HCT116 (cell line): ENCODE results near the gene RIMBP2. TPM values are rescaled to one million over a fixed set of nuclear protein-coding genes. Genes with fewer than 3 reads are reported as not detected.

Source experiments
- ATAC-seq: fragments of 200-7000 bp; cut with Tn5 transposase; 2 replicates; pipeline ENCODE4 v1.9.1; 2020; ENCODE audit warnings: mild to moderate bottlenecking, moderate library complexity
- BruUV-seq: library from RNA; stranded (reverse); fragments of 400-500 nt; replicated peaks from 2 replicates; lab custom pipeline; 2021; lab: Mats Ljungman, UMichigan
- CTCF ChIA-PET: fragments of 300-600 bp; sonication (Branson Sonifier 250); formaldehyde crosslinking; loops from one replicate; lab custom pipeline; 2021; ENCODE audit warnings: antibody characterized with exemption; lab: Charles Lee
- POLR2A ChIA-PET: fragments of 300-600, 350-600 bp; sonication (Branson Sonifier 250); formaldehyde crosslinking; loops from one replicate; lab custom pipeline; 2021; ENCODE audit warnings: antibody characterized with exemption; lab: Charles Lee
- RAD21 ChIA-PET, 2 experiments: fragments of 300-600 bp; sonication (Branson Sonifier 250); formaldehyde crosslinking; loops; one replicate each; lab custom pipeline; 2023; ENCODE audit warnings: low total read pairs in 2 of 2; ENCODE audit not compliant: uncharacterized antibody in 2 of 2, unreplicated experiment in 2 of 2, low non-redundant PET in 1 of 2; lab: Charles Lee
- DNase-seq: peaks from one replicate; pipeline ENCODE4 v3.0.0-alpha.2; 2010; ENCODE audit warnings: low read depth, low spot score
- H2AFZ ChIP-seq: fragments of 200-600 bp; shearing (Covaris generic), sonication (generic); 2 replicates; pipeline ENCODE4 v1.6.1; 2017; ENCODE audit warnings: low read depth, mixed run types, mixed read lengths, antibody characterized with exemption, low read length; ENCODE audit not compliant: poor library complexity, severe bottlenecking
- H3K27ac ChIP-seq: 2 replicates; pipeline ENCODE4 v1.5.1; 2012; ENCODE audit warnings: low read depth, low read length
- H3K27me3 ChIP-seq: fragments of 200-600 bp; sonication (generic); 2 replicates; pipeline ENCODE4 v1.6.1; 2016; ENCODE audit warnings: mixed run types, low read length, mixed read lengths; ENCODE audit not compliant: insufficient read depth
- H3K36me3 ChIP-seq, 2 experiments: fragments of 200-500 bp in 1 of 2; fragments of 200-600 bp in 1 of 2; sonication (Bioruptor generic) in 1 of 2; sonication (generic) in 1 of 2; 2 replicates each; pipeline versions ENCODE4 v1.5.1 to v1.6.1; 2014 to 2016; ENCODE audit warnings: low read length in 2 of 2, inconsistent platforms in 1 of 2, mixed read lengths in 1 of 2, mixed run types in 1 of 2; ENCODE audit not compliant: insufficient read depth in 2 of 2, control insufficient read depth in 1 of 2
- H3K4me1 ChIP-seq, 2 experiments: fragments of 200-600 bp in 1 of 2; sonication (generic) in 1 of 2; 2 replicates each; pipeline versions ENCODE4 v1.5.1 to v1.6.1; 2012 to 2017; ENCODE audit warnings: low read length in 2 of 2, inconsistent platforms in 1 of 2, mild to moderate bottlenecking in 1 of 2, mixed read lengths in 1 of 2, mixed run types in 1 of 2, moderate library complexity in 1 of 2; ENCODE audit not compliant: insufficient read depth in 2 of 2, control insufficient read depth in 1 of 2
- H3K4me2 ChIP-seq: fragments of 200-600 bp; sonication (generic); 2 replicates; pipeline ENCODE4 v1.6.1; 2017; ENCODE audit warnings: mixed run types, low read length, mixed read lengths
- H3K4me3 ChIP-seq, 2 experiments: fragments of 200-600 bp in 1 of 2; sonication (generic) in 1 of 2; replicated peaks in 1 of 2; 2 replicates each; pipeline ENCODE4 v1.5.1; 2011 to 2016; ENCODE audit warnings: low read length in 2 of 2, control low read depth in 1 of 2, low read depth in 1 of 2, mild to moderate bottlenecking in 1 of 2, mixed read lengths in 1 of 2, mixed run types in 1 of 2
- H3K79me2 ChIP-seq: fragments of 200-600 bp; sonication (generic); 2 replicates; pipeline ENCODE4 v1.6.1; 2017; ENCODE audit warnings: mild to moderate bottlenecking, mixed run types, low read length, moderate library complexity, mixed read lengths; ENCODE audit not compliant: insufficient read depth
- H3K9ac ChIP-seq: fragments of 200-600 bp; sonication (generic); 2 replicates; pipeline ENCODE4 v1.6.1; 2016; ENCODE audit warnings: low read length, mixed read lengths
- H3K9me2 ChIP-seq: fragments of 200-600 bp; sonication (generic), shearing (Covaris generic); 2 replicates; pipeline ENCODE4 v1.6.1; 2017; ENCODE audit warnings: mixed run types, mild to moderate bottlenecking, moderate library complexity; ENCODE audit not compliant: insufficient read depth
- H3K9me3 ChIP-seq, 2 experiments: fragments of 200-500 bp in 1 of 2; fragments of 200-600 bp in 1 of 2; sonication (Bioruptor generic) in 1 of 2; sonication (generic) in 1 of 2; 2 replicates each; pipeline ENCODE4 v1.6.1; 2014 to 2017; ENCODE audit warnings: low read length in 2 of 2, mixed read lengths in 2 of 2, inconsistent platforms in 1 of 2, low read depth in 1 of 2, mild to moderate bottlenecking in 1 of 2, mixed run types in 1 of 2, moderate library complexity in 1 of 2; ENCODE audit not compliant: control insufficient read depth in 1 of 2, insufficient read depth in 1 of 2
- H4K20me1 ChIP-seq: fragments of 200-600 bp; sonication (generic), shearing (Covaris generic); 2 replicates; pipeline ENCODE4 v1.6.1; 2017; ENCODE audit warnings: mixed run types, mild to moderate bottlenecking, moderate library complexity; ENCODE audit not compliant: insufficient read depth
- CEBPB ChIP-seq: IDR thresholded peaks from 2 replicates; pipeline ENCODE4 v1.6.1; 2012; ENCODE audit warnings: low read depth
- EGR1 ChIP-seq: IDR thresholded peaks from 2 replicates; pipeline ENCODE4 v1.6.1; 2012; ENCODE audit warnings: low read depth
- ELF1 ChIP-seq: IDR thresholded peaks from 2 replicates; pipeline ENCODE4 v1.6.1; 2012; ENCODE audit warnings: low read depth, borderline replicate concordance
- EZH2 ChIP-seq: fragments of 200-600 bp; sonication (generic); IDR thresholded peaks from 2 replicates; pipeline ENCODE4 v1.6.1; 2017; ENCODE audit warnings: antibody characterized with exemption, mixed run types
- EZH2phosphoT487 ChIP-seq: fragments of 200-600 bp; IDR thresholded peaks from 2 replicates; pipeline ENCODE4 v1.6.1; 2018; ENCODE audit warnings: antibody characterized with exemption, borderline replicate concordance
- FOSL1 ChIP-seq: IDR thresholded peaks from 2 replicates; pipeline ENCODE4 v1.6.1; 2012; ENCODE audit warnings: low read depth
- JUND ChIP-seq: IDR thresholded peaks from 2 replicates; pipeline ENCODE4 v1.6.1; 2012
- POLR2A ChIP-seq: IDR thresholded peaks from 2 replicates; pipeline ENCODE4 v1.7.0; 2011; ENCODE audit warnings: borderline replicate concordance; ENCODE audit not compliant: insufficient read depth, insufficient read length; ENCODE audit errors: extremely low read depth
- RAD21 ChIP-seq: IDR thresholded peaks from 2 replicates; pipeline ENCODE4 v1.6.1; 2012; ENCODE audit warnings: low read depth, mild to moderate bottlenecking
- SIN3A ChIP-seq: IDR thresholded peaks from 2 replicates; pipeline ENCODE4 v1.6.1; 2012; ENCODE audit warnings: low read depth
- SP1 ChIP-seq: IDR thresholded peaks from 2 replicates; pipeline ENCODE4 v1.6.1; 2012; ENCODE audit warnings: low read depth
- TCF7L2 ChIP-seq: IDR thresholded peaks from 2 replicates; pipeline ENCODE4 v1.7.0; 2011; ENCODE audit warnings: borderline replicate concordance, inconsistent platforms; ENCODE audit not compliant: insufficient read depth, insufficient read length; ENCODE audit errors: extremely low read depth
- YY1 ChIP-seq: IDR thresholded peaks from 2 replicates; pipeline ENCODE4 v1.6.1; 2011; ENCODE audit warnings: low read length, low read depth, moderate library complexity, mild to moderate bottlenecking; ENCODE audit not compliant: insufficient replicate concordance; ENCODE audit errors: extremely low read depth
- ZNF274 ChIP-seq: fragments of 200-500 bp; sonication (Bioruptor generic); IDR thresholded peaks from 2 replicates; pipeline ENCODE4 v1.6.1; 2014; ENCODE audit warnings: mild to moderate bottlenecking, low read depth, low read length, inconsistent platforms
- intact Hi-C: fragments of 100-400 bp; cut with micrococcal nuclease; formaldehyde crosslinking; loops from 2 replicates; pipeline ENCODE4 v1.10.0; 2022
- total RNA-seq: library from RNA; stranded (reverse); gene quantifications from one replicate; pipeline ENCODE4 v1.2.1, GENCODE V29; 2021; ENCODE audit not compliant: unreplicated experiment
- TF ChIP-seq, protein P1 (sequence below): IDR thresholded peaks from 2 replicates; pipeline ENCODE4 v1.6.1; 2012
- TF ChIP-seq, protein P2 (sequence below): IDR thresholded peaks from 2 replicates; pipeline ENCODE4 v1.6.1; 2012; ENCODE audit warnings: low read depth

RIMBP2 gene
- total RNA-seq, 1 experiment from 2014 or later, result not detected

DNA sequence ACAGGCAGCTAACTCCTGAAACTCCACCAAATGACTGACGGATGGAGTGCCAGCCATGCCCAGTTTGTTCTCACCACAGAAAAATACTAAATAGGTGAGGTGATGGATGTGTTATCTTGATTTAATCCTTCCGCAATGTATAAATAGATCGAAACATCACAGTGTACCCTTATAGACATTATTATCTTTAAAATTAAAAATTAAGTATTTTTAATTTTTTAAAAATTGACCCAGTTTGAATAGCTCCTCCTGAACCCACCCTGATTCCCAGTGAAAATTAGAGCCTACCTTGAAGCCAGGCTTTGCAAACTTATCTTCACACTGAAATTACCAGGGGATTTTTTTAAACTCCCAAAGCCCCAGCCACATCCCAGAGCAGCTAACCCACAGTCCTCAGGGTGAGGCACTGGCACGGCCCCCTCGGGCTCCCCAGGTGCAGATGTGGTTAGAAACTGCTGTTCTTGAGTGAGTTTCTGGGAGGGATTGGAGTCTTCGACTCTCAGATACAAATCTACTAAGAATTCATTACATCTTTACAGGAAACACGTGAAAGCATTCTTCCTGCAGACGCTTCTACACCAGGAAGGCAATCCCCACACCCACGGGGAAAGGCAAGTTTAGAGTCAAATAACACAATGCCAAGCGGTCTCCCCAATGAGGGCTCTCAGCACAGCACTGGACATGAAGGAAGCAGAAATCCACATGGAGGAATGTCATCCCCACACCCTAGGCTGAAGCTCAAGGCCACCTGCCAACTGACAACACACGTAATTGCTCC is 126.4 kb downstream of the RIMBP2 start:
- H3K79me2 ChIP-seq, result no peaks in the 10 kb centered on the region
- RAD21 ChIA-PET, result no interaction called here
- H3K4me3 ChIP-seq, result no peak overlapping the region
- DNase-seq (no peak), ATAC-seq (no peak)
- CTCF ChIA-PET, result no interaction called here
- H3K4me2 ChIP-seq, result no peak overlapping the region
- no peaks in the 10 kb centered on the region for H3K36me3 ChIP-seq
- no TSS peak for BruUV-seq
- H4K20me1 ChIP-seq, result no peaks in the 10 kb centered on the region
- no peaks in the 10 kb centered on the region for H3K4me1 ChIP-seq
- no peaks in the 10 kb centered on the region for H3K9me2 ChIP-seq
- intact Hi-C loops, result no loop called here
- H3K9ac ChIP-seq, result no peak overlapping the region
- peaks cover 13% of the 10 kb centered on the region; the same call in 1 of the 2 replicates for H3K27me3 ChIP-seq
- TF ChIP-seq SP1 (no peak), ZNF274 (no peak), POLR2A (no peak), EZH2phosphoT487 (no peak)
- TF ChIP-seq, protein P1, sequence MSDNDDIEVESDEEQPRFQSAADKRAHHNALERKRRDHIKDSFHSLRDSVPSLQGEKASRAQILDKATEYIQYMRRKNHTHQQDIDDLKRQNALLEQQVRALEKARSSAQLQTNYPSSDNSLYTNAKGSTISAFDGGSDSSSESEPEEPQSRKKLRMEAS, result no peak
- H2AFZ ChIP-seq, result no peak overlapping the region
- H3K27ac ChIP-seq, result no peak overlapping the region
- H3K9me3 ChIP-seq, result no peaks in the 10 kb centered on the region
- POLR2A ChIA-PET, result no interaction called here

DNA sequence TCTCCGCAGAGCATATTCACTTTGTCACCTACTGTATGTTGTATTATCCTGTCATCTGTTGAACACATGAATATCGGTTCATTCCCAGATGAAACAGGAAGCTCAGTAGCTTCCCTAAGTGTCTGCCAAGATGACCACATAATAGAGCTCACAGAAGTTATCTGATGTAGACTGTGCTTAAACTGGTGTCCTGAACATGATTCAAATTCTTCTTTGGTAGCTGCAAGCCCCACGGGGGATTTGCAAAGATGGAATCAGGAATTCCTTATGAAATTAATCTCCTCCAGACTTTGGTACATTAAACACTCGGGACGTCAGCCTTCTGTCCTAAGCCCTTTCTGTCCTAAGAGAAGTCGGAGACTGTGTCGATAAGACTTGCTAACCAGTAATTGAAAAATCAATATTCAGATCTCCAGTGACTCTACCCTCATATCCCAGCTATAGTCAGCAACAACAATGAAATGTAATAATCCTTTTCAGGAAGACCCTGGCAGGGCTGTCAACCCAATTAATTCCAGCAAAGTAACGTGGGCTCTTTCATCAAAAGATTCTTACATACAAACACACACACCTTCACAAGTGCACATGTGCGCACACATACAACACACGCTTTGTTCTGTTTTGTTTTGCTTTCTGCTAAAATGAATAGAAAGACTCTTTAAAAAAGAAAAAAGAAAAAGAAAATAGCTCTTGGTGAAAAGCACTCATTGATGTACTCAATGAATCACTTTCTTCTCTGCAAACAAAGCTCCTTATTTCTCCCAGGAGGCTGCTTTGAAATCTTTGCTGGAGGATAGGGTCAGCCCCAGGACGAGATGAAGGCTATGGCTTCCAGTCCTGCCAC is 127.2 kb downstream of the RIMBP2 start:
- Histone ChIP-seq H3K27ac (no peak overlapping the region), H3K79me2 (no peaks in the 10 kb centered on the region), H3K9ac (no peak overlapping the region), H3K4me3 (no peak overlapping the region), H4K20me1 (no peaks in the 10 kb centered on the region), H2AFZ (no peak overlapping the region), H3K27me3 (peaks cover 11% of the 10 kb centered on the region; the same call in 1 of the 2 replicates), H3K9me2 (no peaks in the 10 kb centered on the region), H3K4me1 (no peaks in the 10 kb centered on the region), H3K9me3 (no peaks in the 10 kb centered on the region; a peak in 1 of 4 replicates), H3K36me3 (no peaks in the 10 kb centered on the region), H3K4me2 (no peak overlapping the region)
- BruUV-seq, result no TSS peak
- TF ChIP-seq EZH2 (no peak), YY1 (no peak), ELF1 (no peak), SP1 (no peak), ZNF274 (no peak), EGR1 (no peak), RAD21 (no peak), CEBPB (no peak), FOSL1 (no peak), SIN3A (no peak), JUND (no peak), TCF7L2 (no peak), POLR2A (no peak)
- TF ChIP-seq, protein P2, sequence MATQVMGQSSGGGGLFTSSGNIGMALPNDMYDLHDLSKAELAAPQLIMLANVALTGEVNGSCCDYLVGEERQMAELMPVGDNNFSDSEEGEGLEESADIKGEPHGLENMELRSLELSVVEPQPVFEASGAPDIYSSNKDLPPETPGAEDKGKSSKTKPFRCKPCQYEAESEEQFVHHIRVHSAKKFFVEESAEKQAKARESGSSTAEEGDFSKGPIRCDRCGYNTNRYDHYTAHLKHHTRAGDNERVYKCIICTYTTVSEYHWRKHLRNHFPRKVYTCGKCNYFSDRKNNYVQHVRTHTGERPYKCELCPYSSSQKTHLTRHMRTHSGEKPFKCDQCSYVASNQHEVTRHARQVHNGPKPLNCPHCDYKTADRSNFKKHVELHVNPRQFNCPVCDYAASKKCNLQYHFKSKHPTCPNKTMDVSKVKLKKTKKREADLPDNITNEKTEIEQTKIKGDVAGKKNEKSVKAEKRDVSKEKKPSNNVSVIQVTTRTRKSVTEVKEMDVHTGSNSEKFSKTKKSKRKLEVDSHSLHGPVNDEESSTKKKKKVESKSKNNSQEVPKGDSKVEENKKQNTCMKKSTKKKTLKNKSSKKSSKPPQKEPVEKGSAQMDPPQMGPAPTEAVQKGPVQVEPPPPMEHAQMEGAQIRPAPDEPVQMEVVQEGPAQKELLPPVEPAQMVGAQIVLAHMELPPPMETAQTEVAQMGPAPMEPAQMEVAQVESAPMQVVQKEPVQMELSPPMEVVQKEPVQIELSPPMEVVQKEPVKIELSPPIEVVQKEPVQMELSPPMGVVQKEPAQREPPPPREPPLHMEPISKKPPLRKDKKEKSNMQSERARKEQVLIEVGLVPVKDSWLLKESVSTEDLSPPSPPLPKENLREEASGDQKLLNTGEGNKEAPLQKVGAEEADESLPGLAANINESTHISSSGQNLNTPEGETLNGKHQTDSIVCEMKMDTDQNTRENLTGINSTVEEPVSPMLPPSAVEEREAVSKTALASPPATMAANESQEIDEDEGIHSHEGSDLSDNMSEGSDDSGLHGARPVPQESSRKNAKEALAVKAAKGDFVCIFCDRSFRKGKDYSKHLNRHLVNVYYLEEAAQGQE, result no peak
- POLR2A ChIA-PET, result no interaction called here
- RAD21 ChIA-PET, result no interaction called here
- intact Hi-C loops, result no loop called here
- no peak for ATAC-seq
- DNase-seq, result no peak
- CTCF ChIA-PET, result no interaction called here
